ENCODE results near the gene CACNA1I.

CACNA1I gene

DNA sequence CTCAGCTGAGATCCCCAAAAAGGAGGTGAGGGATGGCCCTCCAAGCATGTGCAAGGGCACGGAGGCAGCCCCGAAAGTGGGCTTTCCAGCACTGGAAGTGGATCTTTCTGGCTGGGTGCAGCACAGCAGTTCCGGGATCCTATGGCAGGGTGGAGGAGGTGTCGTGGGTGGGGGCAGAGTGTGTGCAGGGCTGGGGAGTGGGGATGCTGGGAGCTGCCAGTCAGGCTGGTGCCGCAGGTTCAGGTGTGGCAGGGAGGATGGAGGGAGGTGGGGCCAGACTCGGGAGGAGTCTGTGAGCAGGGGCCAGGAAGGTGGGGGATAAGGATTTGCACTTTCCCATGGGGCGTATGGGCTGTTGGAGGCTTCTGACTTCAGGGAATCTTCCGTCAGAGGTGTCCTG is 60.2 kb downstream of the CACNA1I start:
- CTCF ChIA-PET = no interaction called here
- POLR2A ChIA-PET = no interaction called here
- no peak for DNase-seq (ENCODE audit: extremely low spot score)
- TF ChIP-seq LEF1 (IDR thresholded peaks at IDR 0.05; ENCODE audit: borderline replicate concordance) (no peak), L3MBTL2 (conservative IDR thresholded peaks at IDR 0.05) (no peak), NFRKB (IDR thresholded peaks at IDR 0.05) (no peak), ARNT (IDR thresholded peaks at IDR 0.05) (no peak), FOXA1 (IDR thresholded peaks at IDR 0.05) (no peak), BHLHE40 (IDR thresholded peaks at IDR 0.05; ENCODE audit: borderline replicate concordance) (no peak), SUZ12 (IDR thresholded peaks at IDR 0.05) (no peak)

DNA sequence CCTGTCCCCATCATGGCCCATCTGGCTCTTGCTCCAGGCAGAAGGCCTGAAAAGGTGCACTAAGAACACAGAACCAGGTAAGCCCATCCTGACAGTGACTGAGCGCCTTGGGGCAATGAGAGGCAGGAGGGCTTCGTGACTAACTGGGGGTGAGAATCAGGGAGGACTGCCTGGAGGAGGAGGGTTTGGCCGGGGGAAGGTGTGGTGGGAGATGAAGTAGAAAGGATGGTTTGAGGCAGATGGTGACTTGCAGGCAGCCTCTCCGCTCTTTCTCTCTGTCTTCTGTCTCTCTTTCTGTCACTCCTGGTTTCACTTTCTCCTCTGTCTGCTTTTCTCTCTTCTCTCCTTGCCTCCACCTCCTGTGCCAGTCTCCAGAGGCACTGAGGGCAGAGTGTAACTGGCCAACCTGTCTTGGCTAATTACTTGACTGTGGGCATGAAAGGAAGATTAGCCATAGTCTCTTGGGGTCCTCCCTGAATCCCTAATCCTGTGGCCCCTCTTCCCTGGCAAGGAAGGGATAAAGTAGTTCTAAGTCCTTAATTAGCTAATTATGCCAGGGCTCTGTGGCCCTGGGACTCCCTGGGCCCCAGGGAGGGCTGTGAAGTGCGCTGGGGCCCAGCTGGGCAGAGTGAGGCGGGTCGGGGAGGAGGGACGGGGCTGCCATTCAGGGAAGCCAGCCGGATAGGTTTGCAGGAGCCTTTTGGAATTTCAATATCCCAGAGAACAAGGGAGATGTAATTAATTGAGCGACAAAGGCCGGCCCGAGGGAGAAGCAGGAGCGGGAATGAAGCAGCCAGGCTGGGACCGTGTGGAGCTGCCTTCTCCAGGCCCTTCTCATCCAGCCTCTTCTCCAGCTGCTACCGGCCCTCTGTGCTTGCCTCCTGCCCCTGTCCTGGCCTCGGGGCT is 61.1 kb downstream of the CACNA1I start:
- POLR2A ChIA-PET = no interaction called here
- CTCF ChIA-PET = interaction anchor here (0.5 to 0.8 kb wide), 2 partner anchors 81 to 311 kb away, joined by 3 to 4 read pairs; no protein-coding TSS in a partner anchor
- no peak for DNase-seq (ENCODE audit: extremely low spot score)
- TF ChIP-seq TARDBP (IDR thresholded peaks at IDR 0.05) = no peak
- TF ChIP-seq, protein P1, sequence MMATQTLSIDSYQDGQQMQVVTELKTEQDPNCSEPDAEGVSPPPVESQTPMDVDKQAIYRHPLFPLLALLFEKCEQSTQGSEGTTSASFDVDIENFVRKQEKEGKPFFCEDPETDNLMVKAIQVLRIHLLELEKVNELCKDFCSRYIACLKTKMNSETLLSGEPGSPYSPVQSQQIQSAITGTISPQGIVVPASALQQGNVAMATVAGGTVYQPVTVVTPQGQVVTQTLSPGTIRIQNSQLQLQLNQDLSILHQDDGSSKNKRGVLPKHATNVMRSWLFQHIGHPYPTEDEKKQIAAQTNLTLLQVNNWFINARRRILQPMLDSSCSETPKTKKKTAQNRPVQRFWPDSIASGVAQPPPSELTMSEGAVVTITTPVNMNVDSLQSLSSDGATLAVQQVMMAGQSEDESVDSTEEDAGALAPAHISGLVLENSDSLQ (IDR thresholded peaks at IDR 0.05) = no peak
- no peak for TF ChIP-seq SP1 (IDR thresholded peaks at IDR 0.05)
- TF ChIP-seq SUZ12 (IDR thresholded peaks at IDR 0.05) = no peak
- TF ChIP-seq HDGF (IDR thresholded peaks at IDR 0.05; ENCODE audit: borderline replicate concordance) = no peak
- no peak for TF ChIP-seq ARNT (IDR thresholded peaks at IDR 0.05)

DNA sequence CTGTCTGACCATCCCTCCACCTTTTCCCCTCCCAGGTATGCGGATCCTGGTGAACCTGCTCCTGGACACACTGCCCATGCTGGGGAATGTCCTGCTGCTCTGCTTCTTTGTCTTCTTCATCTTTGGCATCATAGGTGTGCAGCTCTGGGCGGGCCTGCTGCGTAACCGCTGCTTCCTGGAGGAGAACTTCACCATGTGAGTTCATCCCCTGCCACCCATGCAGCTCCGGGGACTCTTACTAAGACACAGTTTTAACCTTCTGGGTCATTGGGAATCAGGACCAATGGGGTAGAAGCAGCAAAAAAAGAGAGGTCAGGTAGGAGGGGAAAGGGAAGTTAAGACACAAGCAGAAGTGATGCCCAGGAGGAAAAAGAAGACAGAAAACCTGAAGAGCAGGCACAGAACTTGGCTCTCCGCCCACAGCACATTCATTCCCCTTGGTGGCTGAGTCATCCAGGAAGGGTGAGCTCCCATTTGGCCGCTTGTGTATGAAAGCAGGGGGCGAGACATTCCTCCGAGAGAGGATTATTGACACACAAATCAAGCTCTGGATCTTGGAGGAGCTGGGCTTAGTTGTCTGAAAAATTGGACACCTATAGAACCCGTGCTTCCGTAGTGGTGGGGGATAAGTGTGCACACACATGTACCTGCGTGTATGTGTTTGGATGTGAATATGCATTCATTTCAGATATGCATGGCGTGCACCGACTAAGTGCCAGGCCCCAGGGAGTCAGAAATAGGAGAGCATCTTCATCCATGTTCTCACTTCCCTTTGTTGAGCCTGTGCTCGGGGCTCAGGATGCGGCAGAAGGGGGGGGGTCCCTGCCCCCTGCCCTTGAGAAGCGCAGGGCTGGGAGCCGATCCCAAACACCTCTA is 64.2 kb downstream of the CACNA1I start:
- CTCF ChIA-PET = no interaction called here
- no peak for DNase-seq (ENCODE audit: extremely low spot score)
- TF ChIP-seq LEF1 (IDR thresholded peaks at IDR 0.05; ENCODE audit: borderline replicate concordance) = no peak
- TF ChIP-seq ZNF384 (IDR thresholded peaks at IDR 0.05) = no peak
- TF ChIP-seq SP1 (IDR thresholded peaks at IDR 0.05) = no peak
- TF ChIP-seq HDGF (IDR thresholded peaks at IDR 0.05; ENCODE audit: borderline replicate concordance) = no peak
- no peak for TF ChIP-seq NFRKB (IDR thresholded peaks at IDR 0.05)
- no peak for TF ChIP-seq ARNT (IDR thresholded peaks at IDR 0.05)
- TF ChIP-seq ELF4 (IDR thresholded peaks at IDR 0.05) = no peak
- TF ChIP-seq L3MBTL2 (conservative IDR thresholded peaks at IDR 0.05) = no peak
- no peak for TF ChIP-seq SUZ12 (IDR thresholded peaks at IDR 0.05)
- no peak for TF ChIP-seq FOXA1 (IDR thresholded peaks at IDR 0.05)
- TF ChIP-seq FOXK2 (IDR thresholded peaks at IDR 0.05) = no peak
- TF ChIP-seq, protein P1 (IDR thresholded peaks at IDR 0.05) = no peak
- TF ChIP-seq BHLHE40 (IDR thresholded peaks at IDR 0.05; ENCODE audit: borderline replicate concordance) = no peak
- no peak for TF ChIP-seq CTBP1 (IDR thresholded peaks at IDR 0.05; ENCODE audit: borderline replicate concordance)
- TF ChIP-seq TARDBP (IDR thresholded peaks at IDR 0.05) = no peak
- TF ChIP-seq FOXM1 (IDR thresholded peaks at IDR 0.05; ENCODE audit: borderline replicate concordance) = no peak
- POLR2A ChIA-PET = no interaction called here

DNA sequence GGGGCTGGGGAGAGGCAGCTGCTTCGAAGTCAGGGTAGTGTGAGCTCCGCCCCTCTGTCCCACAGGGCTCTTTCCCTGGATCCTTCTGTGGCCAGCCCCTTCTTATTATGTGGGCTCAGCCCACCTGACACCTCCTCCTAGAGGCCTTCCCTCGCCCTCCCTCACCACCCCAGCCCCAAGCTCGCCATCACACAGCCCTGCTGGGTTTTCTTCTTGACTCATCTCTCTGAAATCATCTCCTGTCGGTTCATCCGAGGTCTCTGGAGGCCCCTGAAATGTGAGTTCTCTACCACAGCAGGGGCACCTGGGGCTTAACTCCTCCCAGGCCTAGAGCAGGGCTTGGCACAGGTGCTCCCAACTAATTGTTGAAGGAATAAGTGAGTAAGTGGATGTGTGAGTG is 65.2 kb downstream of the CACNA1I start:
- TF ChIP-seq SUZ12 (IDR thresholded peaks at IDR 0.05) (no peak), SP1 (IDR thresholded peaks at IDR 0.05) (no peak), CTBP1 (IDR thresholded peaks at IDR 0.05; ENCODE audit: borderline replicate concordance) (no peak), ZNF384 (IDR thresholded peaks at IDR 0.05) (no peak), NFRKB (IDR thresholded peaks at IDR 0.05) (no peak), ELF4 (IDR thresholded peaks at IDR 0.05) (no peak), ARNT (IDR thresholded peaks at IDR 0.05) (no peak), BHLHE40 (IDR thresholded peaks at IDR 0.05; ENCODE audit: borderline replicate concordance) (no peak), FOXM1 (IDR thresholded peaks at IDR 0.05; ENCODE audit: borderline replicate concordance) (no peak), FOXA1 (IDR thresholded peaks at IDR 0.05) (no peak), FOXK2 (IDR thresholded peaks at IDR 0.05) (no peak), LEF1 (IDR thresholded peaks at IDR 0.05; ENCODE audit: borderline replicate concordance) (no peak), L3MBTL2 (conservative IDR thresholded peaks at IDR 0.05) (no peak), HDGF (IDR thresholded peaks at IDR 0.05; ENCODE audit: borderline replicate concordance) (no peak), TARDBP (IDR thresholded peaks at IDR 0.05) (no peak)
- TF ChIP-seq, protein P1 (IDR thresholded peaks at IDR 0.05) = no peak
- ChIA-PET CTCF (no interaction called here), POLR2A (no interaction called here)
- DNase-seq (ENCODE audit: extremely low spot score) = no peak

DNA sequence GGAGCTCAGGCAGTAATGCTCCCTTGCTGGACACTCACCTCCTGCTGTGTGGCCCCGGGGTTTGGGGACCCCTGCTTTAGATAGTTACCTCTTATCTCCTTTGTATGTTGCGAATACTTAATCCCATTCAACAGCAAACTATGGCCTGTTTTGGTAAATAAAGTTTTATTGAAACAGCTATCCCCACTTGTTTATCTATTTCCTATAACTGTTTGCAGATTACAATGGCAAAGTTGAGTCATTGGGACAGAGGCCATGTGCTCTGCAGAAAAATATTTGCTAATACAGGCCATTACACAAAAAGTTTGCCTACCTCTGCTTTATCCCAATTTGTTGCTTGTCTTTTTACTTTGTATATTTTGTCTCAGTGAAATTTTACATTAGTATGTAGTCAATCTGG is 68.4 kb downstream of the CACNA1I start:
- TF ChIP-seq ZNF384 (IDR thresholded peaks at IDR 0.05) = no peak
- TF ChIP-seq LEF1 (IDR thresholded peaks at IDR 0.05; ENCODE audit: borderline replicate concordance) = no peak
- ChIA-PET CTCF (no interaction called here), POLR2A (no interaction called here)
- no peak for DNase-seq (ENCODE audit: extremely low spot score)
